ENCODE results near the gene ADD1. TPM values are rescaled to one million over a fixed set of nuclear protein-coding genes. Genes with fewer than 3 reads are reported as not detected.

The ADD1 gene
- total and polyA plus RNA-seq, 2 donors from 2014 or later = 232 to 313 TPM

DNA sequence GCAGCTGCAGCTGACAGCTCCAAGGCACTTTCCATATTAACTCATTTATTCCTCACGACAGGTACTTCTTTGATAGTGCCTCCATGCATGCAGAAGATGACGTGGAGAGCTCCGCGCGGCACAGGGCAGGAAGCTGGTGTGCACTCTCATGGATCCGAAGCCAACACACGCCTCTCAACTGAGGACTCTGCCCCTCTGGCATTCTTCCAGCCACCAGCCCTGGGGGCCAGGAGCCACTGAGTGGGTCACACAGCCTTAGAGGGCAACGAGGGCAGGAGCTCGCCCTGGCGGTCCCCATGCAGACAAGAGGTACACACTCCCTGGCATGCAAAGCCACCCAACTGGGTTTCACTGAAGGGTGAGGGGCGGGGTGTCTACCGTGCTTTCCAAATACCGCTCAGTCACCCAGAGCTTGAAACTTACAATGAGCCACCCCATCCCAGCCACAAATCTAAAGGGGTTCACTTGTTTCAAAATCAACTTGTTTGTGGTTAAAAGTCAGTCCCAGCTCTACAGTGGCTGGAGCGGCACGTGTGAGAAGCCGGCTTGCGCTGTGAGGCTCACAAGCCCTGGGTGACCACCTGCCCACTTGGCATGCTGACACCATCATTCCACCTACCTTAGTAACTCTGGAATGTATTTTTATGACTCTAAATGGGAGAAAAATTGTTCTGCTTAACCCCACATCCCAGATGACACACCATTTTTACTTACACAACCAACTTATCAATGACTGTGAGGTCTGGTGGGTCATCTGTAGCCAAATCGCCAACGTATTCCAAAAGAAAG lies 103.4 kb downstream of the ADD1 start:
- Histone ChIP-seq H3K27ac (ENCODE audit: low read depth in 2 of 2, low read length in 2 of 2) (no peak overlapping the region), H3K27me3 (ENCODE audit: control insufficient read depth, insufficient read depth, low read length) (no peaks in the 10 kb centered on the region), H3K9me3 (ENCODE audit: control insufficient read depth in 2 of 3, insufficient read depth in 1 of 3, low read length in 3 of 3) (no peaks in the 10 kb centered on the region), H3K9ac (ENCODE audit: low read length in 3 of 3) (no peak overlapping the region), H3K4me3 (ENCODE audit: low read length in 3 of 3) (no peak overlapping the region), H3K36me3 (ENCODE audit: control insufficient read depth in 2 of 3, insufficient read depth in 3 of 3, low read length in 3 of 3) (peaks cover 9 to 62% (median 49%) of the 10 kb centered on the region in 3 donors), H3K4me1 (ENCODE audit: control insufficient read depth in 2 of 3, insufficient read depth in 2 of 3, low read depth in 1 of 3, low read length in 3 of 3) (peaks cover 0 to 6% (median 0%) of the 10 kb centered on the region in 3 donors)
- DNase-seq = peak in 1 of 5 donors; percentile 26
- intact Hi-C loops (cut with DNase I) = no loop called here
- no peak for FAIRE-seq
- TF ChIP-seq, protein P1, sequence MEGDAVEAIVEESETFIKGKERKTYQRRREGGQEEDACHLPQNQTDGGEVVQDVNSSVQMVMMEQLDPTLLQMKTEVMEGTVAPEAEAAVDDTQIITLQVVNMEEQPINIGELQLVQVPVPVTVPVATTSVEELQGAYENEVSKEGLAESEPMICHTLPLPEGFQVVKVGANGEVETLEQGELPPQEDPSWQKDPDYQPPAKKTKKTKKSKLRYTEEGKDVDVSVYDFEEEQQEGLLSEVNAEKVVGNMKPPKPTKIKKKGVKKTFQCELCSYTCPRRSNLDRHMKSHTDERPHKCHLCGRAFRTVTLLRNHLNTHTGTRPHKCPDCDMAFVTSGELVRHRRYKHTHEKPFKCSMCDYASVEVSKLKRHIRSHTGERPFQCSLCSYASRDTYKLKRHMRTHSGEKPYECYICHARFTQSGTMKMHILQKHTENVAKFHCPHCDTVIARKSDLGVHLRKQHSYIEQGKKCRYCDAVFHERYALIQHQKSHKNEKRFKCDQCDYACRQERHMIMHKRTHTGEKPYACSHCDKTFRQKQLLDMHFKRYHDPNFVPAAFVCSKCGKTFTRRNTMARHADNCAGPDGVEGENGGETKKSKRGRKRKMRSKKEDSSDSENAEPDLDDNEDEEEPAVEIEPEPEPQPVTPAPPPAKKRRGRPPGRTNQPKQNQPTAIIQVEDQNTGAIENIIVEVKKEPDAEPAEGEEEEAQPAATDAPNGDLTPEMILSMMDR (IDR thresholded peaks at IDR 0.05; ENCODE audit: borderline replicate concordance, extremely low read depth, insufficient read depth) = no peak

DNA sequence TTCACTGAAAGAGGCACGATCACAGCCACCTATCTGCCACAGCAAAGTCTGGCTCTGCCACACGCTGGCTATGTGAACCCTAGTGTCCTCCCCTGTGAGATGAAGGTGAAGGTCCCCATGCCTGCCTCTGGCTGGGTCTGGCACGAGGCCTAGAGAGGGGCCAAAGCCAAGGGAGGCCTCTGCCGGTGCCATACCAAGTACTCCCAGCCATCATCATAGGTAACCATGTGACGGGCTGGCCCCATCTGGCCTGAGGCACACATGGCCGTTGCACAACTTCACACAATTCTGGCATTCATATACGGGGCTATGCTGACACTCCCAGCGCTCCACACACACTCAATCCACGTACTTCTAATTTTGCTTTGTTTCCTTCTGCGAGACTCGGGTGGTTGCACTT lies 104.3 kb downstream of the ADD1 start:
- Histone ChIP-seq H3K9ac (ENCODE audit: low read length in 3 of 3) (no peak overlapping the region), H3K27ac (ENCODE audit: low read depth in 2 of 2, low read length in 2 of 2) (no peak overlapping the region), H3K4me3 (ENCODE audit: low read length in 3 of 3) (no peak overlapping the region), H3K27me3 (ENCODE audit: control insufficient read depth, insufficient read depth, low read length) (no peaks in the 10 kb centered on the region), H3K36me3 (ENCODE audit: control insufficient read depth in 2 of 3, insufficient read depth in 3 of 3, low read length in 3 of 3) (peaks cover 9 to 61% (median 50%) of the 10 kb centered on the region in 3 donors), H3K9me3 (ENCODE audit: control insufficient read depth in 2 of 3, insufficient read depth in 1 of 3, low read length in 3 of 3) (no peaks in the 10 kb centered on the region), H3K4me1 (ENCODE audit: control insufficient read depth in 2 of 3, insufficient read depth in 2 of 3, low read depth in 1 of 3, low read length in 3 of 3) (peaks cover 0 to 6% (median 0%) of the 10 kb centered on the region in 3 donors)
- intact Hi-C loops (cut with DNase I) = no loop called here
- DNase-seq (no peak), FAIRE-seq (no peak)
- TF ChIP-seq, protein P1 (IDR thresholded peaks at IDR 0.05; ENCODE audit: borderline replicate concordance, extremely low read depth, insufficient read depth) = no peak

DNA sequence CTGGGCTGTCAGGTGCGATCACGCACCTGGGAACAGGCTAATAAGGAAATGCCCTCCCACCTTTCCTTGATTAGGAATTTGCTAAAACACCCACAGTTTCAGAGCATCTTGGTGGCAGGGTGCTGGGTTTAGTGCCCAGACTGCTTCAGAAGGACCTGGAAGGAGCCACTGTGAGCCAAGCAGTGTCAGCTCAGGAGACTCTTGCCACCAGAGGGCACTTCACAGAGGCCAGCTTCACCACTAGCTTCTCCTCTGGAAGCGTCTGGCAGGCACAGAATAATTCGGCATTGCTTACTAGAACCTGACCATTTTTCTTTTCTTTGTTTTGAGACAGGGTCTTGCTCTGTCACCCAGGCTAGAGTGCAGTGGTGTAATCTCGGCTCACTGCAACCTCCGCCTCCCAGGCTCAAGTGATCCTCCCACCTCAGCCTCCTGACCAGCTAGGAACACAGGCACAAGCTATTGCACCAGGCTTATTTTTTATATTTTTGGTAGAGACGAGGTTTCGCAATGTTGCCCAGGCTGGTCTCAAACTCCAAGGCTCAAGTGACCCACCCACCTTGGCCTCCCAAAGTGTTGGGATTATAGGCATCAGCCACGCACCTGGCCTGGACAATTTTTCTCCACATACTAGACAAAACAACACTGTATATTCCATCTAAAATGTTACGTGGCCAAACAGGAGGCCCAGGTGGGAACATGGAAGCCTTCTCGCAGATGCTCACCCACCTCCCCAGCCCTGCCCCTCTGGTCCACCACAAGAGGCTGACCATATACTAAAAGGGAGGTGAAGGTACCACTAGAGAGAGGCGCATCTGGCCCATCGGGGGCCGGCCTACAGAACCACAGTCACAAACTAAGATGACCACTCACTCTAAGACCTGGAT lies 105.5 kb downstream of the ADD1 start:
- no peak for FAIRE-seq
- Histone ChIP-seq H3K36me3 (ENCODE audit: control insufficient read depth in 2 of 3, insufficient read depth in 3 of 3, low read length in 3 of 3) (peaks cover 9 to 62% (median 49%) of the 10 kb centered on the region in 3 donors), H3K4me1 (ENCODE audit: control insufficient read depth in 2 of 3, insufficient read depth in 2 of 3, low read depth in 1 of 3, low read length in 3 of 3) (peaks cover 0 to 6% (median 5%) of the 10 kb centered on the region in 3 donors), H3K27me3 (ENCODE audit: control insufficient read depth, insufficient read depth, low read length) (no peaks in the 10 kb centered on the region), H3K27ac (ENCODE audit: low read depth in 2 of 2, low read length in 2 of 2) (no peak overlapping the region), H3K9ac (ENCODE audit: low read length in 3 of 3) (no peak overlapping the region), H3K9me3 (ENCODE audit: control insufficient read depth in 2 of 3, insufficient read depth in 1 of 3, low read length in 3 of 3) (no peaks in the 10 kb centered on the region), H3K4me3 (ENCODE audit: low read length in 3 of 3) (no peak overlapping the region)
- TF ChIP-seq, protein P1 (IDR thresholded peaks at IDR 0.05; ENCODE audit: borderline replicate concordance, extremely low read depth, insufficient read depth) = peak; percentile 41
- peak in 1 of 5 donors; percentile 31 for DNase-seq
- intact Hi-C loops (cut with DNase I) = no loop called here
